CD4-positive, alpha-beta T cell (primary cell): ENCODE data around the gene PDZRN3. TPM values are rescaled to one million over a fixed set of nuclear protein-coding genes. Genes with fewer than 3 reads are reported as not detected.

Experiments
- ATAC-seq: fragments of 200-7000 bp; cut with Tn5 transposase; one replicate; pipeline ENCODE4 v1.10.0; 2022; ENCODE audit warnings: mild to moderate bottlenecking; ENCODE audit not compliant: poor library complexity
- CTCF ChIA-PET: fragments of 350-600 bp; sonication (Branson Sonifier 250); formaldehyde crosslinking; loops from one replicate; lab custom pipeline; 2021; ENCODE audit warnings: antibody characterized with exemption, inconsistent platforms; lab: Charles Lee
- POLR2A ChIA-PET: fragments of 350-600 bp; sonication (Branson Sonifier 250); formaldehyde crosslinking; loops from one replicate; lab custom pipeline; 2021; ENCODE audit warnings: antibody characterized with exemption, inconsistent platforms; lab: Charles Lee
- DNase-seq, 14 experiments: peaks; one replicate each; pipeline ENCODE4 v3.0.0-alpha.2; 2013 to 2020; ENCODE audit warnings: mixed read lengths in 2 of 14
- H3K27ac ChIP-seq, 2 donors: one replicate each; pipeline versions ENCODE4 v1.5.1 to v1.7.0; 2013; ENCODE audit warnings: low read length in 2 of 2, low read depth in 1 of 2, mild to moderate bottlenecking in 1 of 2
- H3K27me3 ChIP-seq, 2 experiments: 1 replicate in 1 of 2; 2 replicates in 1 of 2; pipeline versions ENCODE4 v1.6.1 to v1.7.0; 2013; ENCODE audit warnings: low read length in 2 of 2, control low read depth in 1 of 2, mild to moderate bottlenecking in 1 of 2, moderate library complexity in 1 of 2; ENCODE audit not compliant: insufficient read depth in 2 of 2, control insufficient read depth in 1 of 2
- H3K36me3 ChIP-seq: one replicate; pipeline ENCODE4 v1.6.1; 2013; ENCODE audit warnings: low read length, control low read depth; ENCODE audit not compliant: insufficient read depth
- H3K4me1 ChIP-seq: one replicate; pipeline ENCODE4 v1.6.1; 2013; ENCODE audit warnings: low read length, control low read depth; ENCODE audit not compliant: insufficient read depth
- H3K4me3 ChIP-seq: one replicate; pipeline ENCODE4 v1.5.1; 2013; ENCODE audit warnings: mild to moderate bottlenecking, low read length, moderate library complexity
- H3K9me3 ChIP-seq, 2 experiments: 1 replicate in 1 of 2; 2 replicates in 1 of 2; pipeline versions ENCODE4 v1.6.1 to v1.7.0; 2013; ENCODE audit warnings: low read length in 2 of 2, mild to moderate bottlenecking in 2 of 2, control low read depth in 1 of 2, moderate library complexity in 1 of 2; ENCODE audit not compliant: control insufficient read depth in 1 of 2, insufficient read depth in 1 of 2
- H3K27ac Mint-ChIP-seq: one replicate; pipeline ENCODE4 v1.8.0; 2020; ENCODE audit warnings: mixed read lengths
- H3K27me3 Mint-ChIP-seq: one replicate; pipeline ENCODE4 v1.8.0; 2021; ENCODE audit warnings: mixed read lengths
- H3K36me3 Mint-ChIP-seq: one replicate; pipeline ENCODE4 v1.8.0; 2021; ENCODE audit warnings: low read depth, mixed read lengths
- H3K4me1 Mint-ChIP-seq: one replicate; pipeline ENCODE4 v1.8.0; 2021; ENCODE audit warnings: low read depth, mixed read lengths
- H3K4me3 Mint-ChIP-seq: one replicate; pipeline ENCODE4 v1.8.0; 2020; ENCODE audit warnings: mild to moderate bottlenecking, mixed read lengths
- H3K9me3 Mint-ChIP-seq: one replicate; pipeline ENCODE4 v1.8.0; 2020; ENCODE audit warnings: mixed read lengths
- intact Hi-C, 2 experiments: fragments of 100-400 bp; cut with DNase I in 1 of 2; cut with micrococcal nuclease in 1 of 2; formaldehyde crosslinking; loops; one replicate each; pipeline versions ENCODE4 v1.15.1 to v1.9.0; 2023 to 2025; cut with DNase I, micrococcal nuclease
- total RNA-seq, 174 experiments: library from RNA in 2 of 174; stranded (reverse) in 2 of 174; gene quantifications; one replicate each; pipeline ENCODE4 v1.2.3 and lab custom pipeline; 2021 to 2026
- TF ChIP-seq, protein P1 (sequence below): fragments of 200-600 bp; IDR thresholded peaks from one replicate; pipeline ENCODE4 v1.8.0; 2022; ENCODE audit warnings: antibody characterized with exemption, mild to moderate bottlenecking

Gene PDZRN3
- total RNA-seq, 2 experiments from 2014 or later = not detected

GRCh38 chr3:73530022-73530396 lies 94.7 kb downstream of the PDZRN3 start:
- ATAC-seq (no peak), DNase-seq (no peak)
- Histone ChIP-seq H3K4me3 (no peak overlapping the region), H3K27ac (no peak overlapping the region), H3K9me3 (no peaks in the 10 kb centered on the region), H3K4me1 (no peaks in the 10 kb centered on the region), H3K36me3 (no peaks in the 10 kb centered on the region), H3K27me3 (peaks cover 0 to 5% of the 10 kb centered on the region in 2 experiments)
- CTCF ChIA-PET = no interaction called here
- peaks cover 26% of the 10 kb centered on the region for H3K27me3 Mint-ChIP-seq
- H3K9me3 Mint-ChIP-seq = no peaks in the 10 kb centered on the region
- no peaks in the 10 kb centered on the region for H3K4me1 Mint-ChIP-seq
- TF ChIP-seq, protein P1, sequence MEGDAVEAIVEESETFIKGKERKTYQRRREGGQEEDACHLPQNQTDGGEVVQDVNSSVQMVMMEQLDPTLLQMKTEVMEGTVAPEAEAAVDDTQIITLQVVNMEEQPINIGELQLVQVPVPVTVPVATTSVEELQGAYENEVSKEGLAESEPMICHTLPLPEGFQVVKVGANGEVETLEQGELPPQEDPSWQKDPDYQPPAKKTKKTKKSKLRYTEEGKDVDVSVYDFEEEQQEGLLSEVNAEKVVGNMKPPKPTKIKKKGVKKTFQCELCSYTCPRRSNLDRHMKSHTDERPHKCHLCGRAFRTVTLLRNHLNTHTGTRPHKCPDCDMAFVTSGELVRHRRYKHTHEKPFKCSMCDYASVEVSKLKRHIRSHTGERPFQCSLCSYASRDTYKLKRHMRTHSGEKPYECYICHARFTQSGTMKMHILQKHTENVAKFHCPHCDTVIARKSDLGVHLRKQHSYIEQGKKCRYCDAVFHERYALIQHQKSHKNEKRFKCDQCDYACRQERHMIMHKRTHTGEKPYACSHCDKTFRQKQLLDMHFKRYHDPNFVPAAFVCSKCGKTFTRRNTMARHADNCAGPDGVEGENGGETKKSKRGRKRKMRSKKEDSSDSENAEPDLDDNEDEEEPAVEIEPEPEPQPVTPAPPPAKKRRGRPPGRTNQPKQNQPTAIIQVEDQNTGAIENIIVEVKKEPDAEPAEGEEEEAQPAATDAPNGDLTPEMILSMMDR = no peak
- no peak overlapping the region for H3K4me3 Mint-ChIP-seq
- H3K36me3 Mint-ChIP-seq = no peaks in the 10 kb centered on the region
- POLR2A ChIA-PET = no interaction called here
- intact Hi-C loops = no loop called here
- no peak overlapping the region for H3K27ac Mint-ChIP-seq

GRCh38 chr3:73529308-73530021 lies 95.3 kb downstream of the PDZRN3 start:
- H3K27ac ChIP-seq = no peak overlapping the region
- H3K4me1 Mint-ChIP-seq = no peaks in the 10 kb centered on the region
- ATAC-seq (no peak), DNase-seq (no peak)
- POLR2A ChIA-PET = no interaction called here
- TF ChIP-seq, protein P1 = no peak
- no peaks in the 10 kb centered on the region for H3K36me3 Mint-ChIP-seq
- no peaks in the 10 kb centered on the region for H3K36me3 ChIP-seq
- peaks cover 0 to 5% of the 10 kb centered on the region in 2 experiments for H3K27me3 ChIP-seq
- no peak overlapping the region for H3K4me3 ChIP-seq
- H3K27ac Mint-ChIP-seq = no peak overlapping the region
- no peak overlapping the region for H3K4me3 Mint-ChIP-seq
- CTCF ChIA-PET = no interaction called here
- H3K27me3 Mint-ChIP-seq = peaks cover 26% of the 10 kb centered on the region
- H3K9me3 ChIP-seq = no peaks in the 10 kb centered on the region
- no peaks in the 10 kb centered on the region for H3K9me3 Mint-ChIP-seq
- intact Hi-C loops = no loop called here
- H3K4me1 ChIP-seq = no peaks in the 10 kb centered on the region

GRCh38 chr3:73525591-73525990 lies 99.2 kb downstream of the PDZRN3 start:
- CTCF ChIA-PET = no interaction called here

More at GRCh38 chr3:73525591-73525990, 99.2 kb downstream of the PDZRN3 start:
- TF ChIP-seq, protein P1 = no peak
- DNase-seq (no peak), ATAC-seq (no peak)
- no peaks in the 10 kb centered on the region for H3K36me3 ChIP-seq
- Mint-ChIP-seq H3K4me1 (no peaks in the 10 kb centered on the region), H3K27ac (no peak overlapping the region), H3K4me3 (no peak overlapping the region), H3K36me3 (no peaks in the 10 kb centered on the region), H3K27me3 (peaks cover 24% of the 10 kb centered on the region), H3K9me3 (no peaks in the 10 kb centered on the region)
- peaks cover 0 to 5% of the 10 kb centered on the region in 2 experiments for H3K27me3 ChIP-seq
- H3K4me1 ChIP-seq = no peaks in the 10 kb centered on the region
- H3K9me3 ChIP-seq = peaks cover 0 to 4% of the 10 kb centered on the region in 2 experiments
- POLR2A ChIA-PET = no interaction called here
- intact Hi-C loops = no loop called here
- no peak overlapping the region for H3K4me3 ChIP-seq
- H3K27ac ChIP-seq = no peak overlapping the region
